ENCODE measurements around the gene SURF1. TPM values are rescaled to one million over a fixed set of nuclear protein-coding genes. Genes with fewer than 3 reads are reported as not detected.

The SURF1 gene
- polyA plus RNA-seq, 4 donors = 38.4 to 94.4 (median 85.4) TPM

DNA sequence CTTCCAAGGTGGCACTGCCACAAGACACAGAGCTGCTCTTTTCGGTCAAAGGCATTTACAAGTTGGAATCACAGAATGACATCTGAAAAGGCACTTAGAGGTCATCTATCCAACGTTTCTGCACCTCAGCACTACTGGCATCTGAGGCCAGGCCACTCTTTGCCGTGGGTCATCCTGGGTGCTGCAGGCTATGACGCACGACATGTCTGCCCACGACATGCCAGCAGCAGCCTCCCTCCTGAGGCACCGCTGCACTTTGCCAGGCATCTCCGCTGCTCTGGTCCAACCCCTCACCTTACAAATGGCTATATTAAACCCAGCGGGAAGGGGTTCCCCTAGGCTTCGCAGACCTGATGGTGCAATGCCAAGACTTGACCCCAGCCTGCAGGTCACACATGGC, 11.5 kb upstream of the SURF1 start:
- Histone ChIP-seq H3K4me3 (ENCODE audit: low read depth in 1 of 3, low read length in 3 of 3) (no peak overlapping the region), H3K27me3 (ENCODE audit: control insufficient read depth in 3 of 3, insufficient read depth in 3 of 3, low read length in 3 of 3) (no peaks in the 10 kb centered on the region), H3K27ac (ENCODE audit: low read depth in 1 of 3, low read length in 2 of 3) (peak overlapping the region; percentile 71 to 93 (median 87)), H3K4me1 (ENCODE audit: control insufficient read depth in 3 of 3, insufficient read depth in 2 of 3, low read depth in 1 of 3, low read length in 2 of 3) (peaks cover 14 to 67% (median 22%) of the 10 kb centered on the region in 3 donors), H3K9me3 (ENCODE audit: control insufficient read depth in 2 of 2, insufficient read depth in 1 of 2, low read depth in 1 of 2, low read length in 1 of 2) (no peaks in the 10 kb centered on the region), H3K36me3 (ENCODE audit: control insufficient read depth in 3 of 3, insufficient read depth in 2 of 3, low read depth in 1 of 3, low read length in 3 of 3) (peaks cover 11 to 88% (median 35%) of the 10 kb centered on the region in 3 donors)
- no peak for DNase-seq
- 63 to 79% (median 74%) methylated on average over 10 of the region's 10 CpGs for WGBS, 3 donors
- FAIRE-seq = no peak

DNA sequence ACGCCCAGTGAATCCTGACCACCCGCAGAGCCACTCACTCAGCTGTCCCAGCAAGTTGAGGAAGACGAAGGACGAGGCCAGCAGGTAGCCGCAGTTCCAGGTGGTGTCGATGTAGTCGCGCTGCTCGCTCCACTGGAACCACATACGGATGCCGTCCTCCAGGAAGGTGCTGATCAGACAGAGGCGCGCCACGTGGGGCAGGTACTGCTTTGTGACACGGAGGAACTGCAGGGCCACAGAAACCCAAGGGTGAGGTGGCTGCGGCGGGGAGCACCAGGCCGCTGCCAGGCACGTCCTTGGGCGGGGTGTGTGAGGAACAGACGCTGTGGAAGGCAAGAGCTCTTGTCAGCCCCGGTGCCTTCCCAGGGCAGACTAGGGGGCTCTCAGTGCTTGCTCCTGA, 10.9 kb upstream of the SURF1 start:
- FAIRE-seq = no peak
- H3K4me3 ChIP-seq (ENCODE audit: low read depth in 1 of 3, low read length in 3 of 3) = no peak overlapping the region
- no peaks in the 10 kb centered on the region for H3K9me3 ChIP-seq (ENCODE audit: control insufficient read depth in 2 of 2, insufficient read depth in 1 of 2, low read depth in 1 of 2, low read length in 1 of 2)
- peaks cover 11 to 89% (median 32%) of the 10 kb centered on the region in 3 donors for H3K36me3 ChIP-seq (ENCODE audit: control insufficient read depth in 3 of 3, insufficient read depth in 2 of 3, low read depth in 1 of 3, low read length in 3 of 3)
- WGBS, 3 donors = 86 to 90% (median 89%) methylated on average over 22 of the region's 22 CpGs
- DNase-seq = no peak
- H3K27me3 ChIP-seq (ENCODE audit: control insufficient read depth in 3 of 3, insufficient read depth in 3 of 3, low read length in 3 of 3) = no peaks in the 10 kb centered on the region
- H3K27ac ChIP-seq (ENCODE audit: low read depth in 1 of 3, low read length in 2 of 3) = peak overlapping the region; percentile 71 to 93 (median 87)
- H3K4me1 ChIP-seq (ENCODE audit: control insufficient read depth in 3 of 3, insufficient read depth in 2 of 3, low read depth in 1 of 3, low read length in 2 of 3) = peaks cover 9 to 61% (median 19%) of the 10 kb centered on the region in 3 donors

DNA sequence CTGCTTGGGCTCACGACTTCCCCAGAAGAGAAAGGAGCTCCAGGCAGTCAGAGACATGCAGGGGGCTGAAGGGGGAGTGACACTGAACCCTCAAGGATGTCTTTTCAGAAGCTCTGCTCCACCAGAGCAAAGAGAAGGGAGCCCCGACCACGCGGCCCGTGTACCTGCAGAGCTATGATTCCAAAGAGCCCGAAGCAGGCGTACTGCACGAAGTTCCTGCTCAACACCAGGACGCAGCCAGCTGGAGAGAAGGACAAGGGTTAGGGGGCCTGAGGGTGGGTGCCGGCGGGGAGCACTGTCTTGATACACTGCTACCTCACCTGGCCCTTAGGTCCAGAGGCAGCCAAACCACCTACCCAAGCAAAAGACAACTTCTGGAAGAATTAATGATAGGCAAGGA, 10.1 kb upstream of the SURF1 start:
- Histone ChIP-seq H3K9me3 (ENCODE audit: control insufficient read depth in 2 of 2, insufficient read depth in 1 of 2, low read depth in 1 of 2, low read length in 1 of 2) (no peaks in the 10 kb centered on the region), H3K36me3 (ENCODE audit: control insufficient read depth in 3 of 3, insufficient read depth in 2 of 3, low read depth in 1 of 3, low read length in 3 of 3) (peaks cover 11 to 89% (median 37%) of the 10 kb centered on the region in 3 donors), H3K27ac (ENCODE audit: low read depth in 1 of 3, low read length in 2 of 3) (peak overlapping the region in 1 of 3 donors; percentile 93), H3K27me3 (ENCODE audit: control insufficient read depth in 3 of 3, insufficient read depth in 3 of 3, low read length in 3 of 3) (no peaks in the 10 kb centered on the region), H3K4me1 (ENCODE audit: control insufficient read depth in 3 of 3, insufficient read depth in 2 of 3, low read depth in 1 of 3, low read length in 2 of 3) (peaks cover 7 to 58% (median 17%) of the 10 kb centered on the region in 3 donors), H3K4me3 (ENCODE audit: low read depth in 1 of 3, low read length in 3 of 3) (no peak overlapping the region)
- FAIRE-seq (no peak), DNase-seq (no peak)
- 93 to 96% (median 94%) methylated on average over 11 of the region's 11 CpGs for WGBS, 3 donors

DNA sequence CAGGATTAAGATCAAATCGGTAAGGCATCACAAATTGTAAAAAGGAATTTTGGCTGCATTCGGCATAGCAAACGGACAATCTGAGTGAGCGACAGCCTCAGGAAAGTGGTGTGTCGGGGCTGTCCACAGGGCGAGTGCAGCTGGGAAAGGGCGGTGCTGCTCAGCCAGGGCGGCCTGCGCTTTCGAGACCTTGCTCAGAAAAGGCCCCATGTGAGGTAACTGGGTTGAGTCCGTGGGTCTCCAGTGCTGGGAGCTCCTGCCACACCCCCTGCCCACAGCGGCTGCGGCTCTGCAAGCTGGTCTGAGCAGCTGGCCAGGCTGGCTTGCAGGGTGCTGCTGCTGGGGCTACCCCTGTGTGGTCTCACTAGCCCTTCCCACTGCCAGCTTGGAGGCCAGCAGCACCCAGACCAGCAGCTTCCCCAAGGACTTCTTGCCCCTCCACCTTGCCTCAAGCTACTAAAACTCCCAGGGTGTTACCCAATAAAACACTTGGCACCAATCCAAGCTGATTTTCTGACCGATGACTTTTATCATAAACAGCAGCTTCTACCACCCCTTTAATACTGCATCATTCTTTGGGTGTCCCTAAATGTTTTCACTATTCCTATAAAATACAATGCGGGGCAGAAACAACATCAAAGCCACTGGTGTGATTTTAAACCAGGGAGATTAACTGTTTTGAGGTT, 6.2 kb upstream of the SURF1 start:
- no peak overlapping the region for H3K4me3 ChIP-seq (ENCODE audit: low read depth in 1 of 3, low read length in 3 of 3)
- no peaks in the 10 kb centered on the region for H3K9me3 ChIP-seq (ENCODE audit: control insufficient read depth in 2 of 2, insufficient read depth in 1 of 2, low read depth in 1 of 2, low read length in 1 of 2)
- H3K27me3 ChIP-seq (ENCODE audit: control insufficient read depth in 3 of 3, insufficient read depth in 3 of 3, low read length in 3 of 3) = no peaks in the 10 kb centered on the region
- peak overlapping the region in 1 of 3 donors; percentile 4 for H3K27ac ChIP-seq (ENCODE audit: low read depth in 1 of 3, low read length in 2 of 3)
- no peak for FAIRE-seq
- WGBS, 3 donors = 84 to 91% (median 88%) methylated on average over 15 of the region's 15 CpGs
- DNase-seq = no peak
- peaks cover 0 to 58% (median 7%) of the 10 kb centered on the region in 3 donors for H3K4me1 ChIP-seq (ENCODE audit: control insufficient read depth in 3 of 3, insufficient read depth in 2 of 3, low read depth in 1 of 3, low read length in 2 of 3)
- H3K36me3 ChIP-seq (ENCODE audit: control insufficient read depth in 3 of 3, insufficient read depth in 2 of 3, low read depth in 1 of 3, low read length in 3 of 3) = peaks cover 5 to 95% (median 37%) of the 10 kb centered on the region in 3 donors

DNA sequence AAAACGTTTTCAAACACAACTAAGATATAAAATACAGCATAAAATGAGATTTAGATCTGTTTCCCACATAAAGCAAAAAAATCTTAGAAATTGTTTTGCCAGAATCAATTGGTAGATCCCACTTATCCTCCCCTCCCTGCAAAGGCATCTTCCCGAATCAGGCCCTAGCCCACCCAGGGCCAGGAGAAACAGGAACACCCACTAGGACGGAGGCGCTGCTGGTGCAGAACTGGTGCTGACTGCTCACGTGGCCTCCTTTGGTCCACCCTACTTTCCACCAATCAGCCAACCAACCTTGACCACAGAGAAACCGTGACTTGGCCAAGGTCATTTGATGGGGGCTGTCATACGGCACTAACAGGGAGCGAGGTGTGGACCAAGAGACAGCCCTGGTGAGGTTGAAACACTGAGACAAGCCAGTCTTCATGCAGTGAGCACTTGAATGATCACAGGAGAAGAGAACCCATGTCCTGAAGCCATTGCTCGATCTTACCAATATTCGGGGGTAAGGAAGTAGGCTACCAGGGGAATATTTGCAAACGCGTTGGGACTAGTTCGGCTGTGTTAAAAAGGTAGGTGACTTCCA, 5.3 kb upstream of the SURF1 start:
- Histone ChIP-seq H3K4me1 (ENCODE audit: control insufficient read depth in 3 of 3, insufficient read depth in 2 of 3, low read depth in 1 of 3, low read length in 2 of 3) (peaks cover 0 to 56% (median 2%) of the 10 kb centered on the region in 3 donors), H3K27me3 (ENCODE audit: control insufficient read depth in 3 of 3, insufficient read depth in 3 of 3, low read length in 3 of 3) (no peaks in the 10 kb centered on the region), H3K36me3 (ENCODE audit: control insufficient read depth in 3 of 3, insufficient read depth in 2 of 3, low read depth in 1 of 3, low read length in 3 of 3) (peaks cover 5 to 90% (median 29%) of the 10 kb centered on the region in 3 donors), H3K4me3 (ENCODE audit: low read depth in 1 of 3, low read length in 3 of 3) (no peak overlapping the region), H3K27ac (ENCODE audit: low read depth in 1 of 3, low read length in 2 of 3) (peak overlapping the region in 1 of 3 donors; percentile 4), H3K9me3 (ENCODE audit: control insufficient read depth in 2 of 2, insufficient read depth in 1 of 2, low read depth in 1 of 2, low read length in 1 of 2) (no peaks in the 10 kb centered on the region)
- DNase-seq (no peak), FAIRE-seq (no peak)
- 79 to 85% (median 83%) methylated on average over 13 of the region's 13 CpGs for WGBS, 3 donors

DNA sequence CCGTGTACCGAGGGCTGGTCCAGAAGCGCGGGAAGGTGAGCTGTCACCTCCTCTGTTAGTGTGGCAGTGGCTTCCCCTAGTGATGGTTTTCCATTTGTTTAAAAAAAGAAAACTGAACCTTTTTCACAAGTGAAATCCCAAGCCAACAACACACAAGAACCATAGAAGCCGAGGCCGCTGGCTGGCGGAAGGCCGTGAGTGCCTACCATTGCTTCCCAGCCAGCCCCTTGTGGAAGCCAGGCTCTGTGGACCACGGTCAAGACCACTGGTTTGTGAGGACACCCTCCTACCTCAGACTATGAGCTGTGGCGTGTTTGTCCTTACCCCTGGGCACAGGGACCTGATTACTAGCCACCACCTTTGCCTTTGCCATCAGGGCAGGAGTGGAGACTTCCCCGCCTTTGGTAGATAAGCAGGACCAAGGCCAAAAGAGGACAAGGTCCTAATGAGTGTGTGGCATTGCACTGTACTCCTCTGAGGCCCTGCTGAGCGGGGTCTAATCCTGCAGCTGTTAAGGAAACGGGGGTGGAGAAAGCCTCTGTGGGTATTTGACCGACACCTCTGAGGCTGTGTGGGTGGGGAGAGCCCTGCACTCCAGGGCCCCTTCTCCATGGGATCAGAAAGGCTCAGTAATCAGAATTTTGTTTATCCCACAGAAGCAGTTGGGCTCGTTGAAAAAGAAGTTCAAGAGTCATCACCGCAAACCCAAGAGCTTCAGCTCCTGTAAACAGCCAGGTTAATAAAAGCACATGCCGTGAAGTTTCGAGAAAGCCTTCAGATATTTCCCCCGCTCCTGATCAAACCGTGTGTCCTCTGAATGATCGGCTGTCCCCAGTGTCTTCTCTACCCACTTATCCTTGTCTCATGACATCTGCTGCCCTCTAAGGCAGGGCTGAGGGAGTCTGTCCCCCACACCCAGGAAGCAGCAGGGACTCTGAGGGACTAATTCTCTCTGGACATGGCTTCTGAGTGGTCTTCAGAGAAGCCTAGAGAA, 4.4 kb upstream of the SURF1 start:
- H3K27me3 ChIP-seq (ENCODE audit: control insufficient read depth in 3 of 3, insufficient read depth in 3 of 3, low read length in 3 of 3) = no peaks in the 10 kb centered on the region
- H3K4me1 ChIP-seq (ENCODE audit: control insufficient read depth in 3 of 3, insufficient read depth in 2 of 3, low read depth in 1 of 3, low read length in 2 of 3) = peaks cover 0 to 53% (median 2%) of the 10 kb centered on the region in 3 donors
- DNase-seq (peak in 1 of 2 donors; percentile 92), FAIRE-seq (no peak)
- H3K9me3 ChIP-seq (ENCODE audit: control insufficient read depth in 2 of 2, insufficient read depth in 1 of 2, low read depth in 1 of 2, low read length in 1 of 2) = no peaks in the 10 kb centered on the region
- WGBS, 3 donors = 47 to 68% (median 55%) methylated on average over 21 of the region's 21 CpGs
- peak overlapping the region; percentile 10 to 67 (median 52) for H3K27ac ChIP-seq (ENCODE audit: low read depth in 1 of 3, low read length in 2 of 3)
- H3K4me3 ChIP-seq (ENCODE audit: low read depth in 1 of 3, low read length in 3 of 3) = no peak overlapping the region
- peaks cover 5 to 84% (median 21%) of the 10 kb centered on the region in 3 donors for H3K36me3 ChIP-seq (ENCODE audit: control insufficient read depth in 3 of 3, insufficient read depth in 2 of 3, low read depth in 1 of 3, low read length in 3 of 3)

DNA sequence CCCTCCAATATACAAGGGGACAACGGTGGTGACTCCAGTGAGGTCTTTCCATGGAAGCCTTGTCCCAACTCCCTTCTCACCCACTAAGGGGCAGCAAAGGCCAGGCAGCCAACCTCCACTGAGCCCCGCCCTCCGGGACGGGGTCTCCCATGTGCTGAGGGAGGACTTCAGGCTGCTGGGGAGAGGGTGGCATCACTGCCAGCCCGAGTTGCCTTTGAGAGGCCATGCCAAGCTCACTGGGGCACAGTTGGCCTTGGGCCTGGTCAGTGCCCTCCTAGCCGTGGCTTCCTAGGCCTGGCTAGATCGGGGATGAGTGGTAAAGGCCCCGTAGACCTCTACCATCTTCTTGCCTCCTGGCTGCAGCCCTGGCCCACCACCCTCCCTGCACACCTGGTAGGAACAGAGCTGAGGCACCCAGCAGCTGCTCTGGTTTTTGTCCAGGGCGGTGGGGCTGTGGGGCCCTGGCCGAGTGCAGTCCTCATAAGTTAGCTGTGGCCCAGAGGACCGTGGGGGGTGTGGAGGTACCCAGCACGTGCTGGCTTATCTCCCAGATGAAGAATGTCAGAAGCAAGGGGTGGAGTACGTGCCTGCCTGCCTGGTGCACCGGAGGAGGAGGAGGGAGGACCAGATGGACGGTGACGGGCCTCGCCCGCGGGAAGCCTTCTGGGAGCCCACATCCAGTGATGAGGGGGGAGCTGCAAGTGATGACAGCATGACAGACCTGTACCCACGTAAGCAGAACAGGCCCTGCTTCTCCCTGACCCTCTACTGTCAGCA, 3.3 kb upstream of the SURF1 start:
- FAIRE-seq (no peak), DNase-seq (peak in 1 of 2 donors; percentile 37)

More for the DNA sequence above, 3.3 kb upstream of the SURF1 start:
- Histone ChIP-seq H3K4me1 (ENCODE audit: control insufficient read depth in 3 of 3, insufficient read depth in 2 of 3, low read depth in 1 of 3, low read length in 2 of 3) (peaks cover 2 to 56% (median 2%) of the 10 kb centered on the region in 3 donors), H3K27ac (ENCODE audit: low read depth in 1 of 3, low read length in 2 of 3) (peak overlapping the region in 1 of 3 donors; percentile 46), H3K9me3 (ENCODE audit: control insufficient read depth in 2 of 2, insufficient read depth in 1 of 2, low read depth in 1 of 2, low read length in 1 of 2) (no peaks in the 10 kb centered on the region), H3K27me3 (ENCODE audit: control insufficient read depth in 3 of 3, insufficient read depth in 3 of 3, low read length in 3 of 3) (no peaks in the 10 kb centered on the region), H3K36me3 (ENCODE audit: control insufficient read depth in 3 of 3, insufficient read depth in 2 of 3, low read depth in 1 of 3, low read length in 3 of 3) (peaks cover 3 to 77% (median 16%) of the 10 kb centered on the region in 3 donors), H3K4me3 (ENCODE audit: low read depth in 1 of 3, low read length in 3 of 3) (no peak overlapping the region)
- 39 to 62% (median 53%) methylated on average over 18 to 20 of the region's 20 CpGs for WGBS, 3 donors

Measured in small intestine (tissue), 7 donors.